Inferior parietal cortex (tissue), 1 donor: ENCODE measurements around the gene IRAK4.

Source experiments
- DNase-seq: peaks from one replicate; pipeline ENCODE4 v3.0.0-alpha.2; 2016; ENCODE audit errors: extremely low spot score

The IRAK4 gene

GRCh38 chr12:43835656-43836474, 77.1 kb downstream of the IRAK4 start, which contains the start of gene TMEM117:
TSS of gene TMEM117 (plus strand) at chr12:43836081.
- DNase-seq, result peak; percentile 48

GRCh38 chr12:43836475-43836989, 77.8 kb downstream of the IRAK4 start:
- DNase-seq, result peak; percentile 42
